Keratinocyte (primary cell): Measurements from ENCODE around the gene HIVEP2.

ENCODE experiments used
- CTCF ChIP-seq, 3 experiments: IDR thresholded peaks in 1 of 3; conservative IDR thresholded peaks in 1 of 3; optimal IDR thresholded peaks in 1 of 3; 2 replicates in 2 of 3; 3 replicates in 1 of 3; pipeline versions ENCODE3 to v1.5.1; 2011; ENCODE audit warnings: low read length in 3 of 3, mild to moderate bottlenecking in 3 of 3, moderate library complexity in 2 of 3, control low read depth in 1 of 3, inconsistent platforms in 1 of 3; ENCODE audit not compliant: insufficient read depth in 2 of 3; ENCODE audit errors: extremely low read depth in 1 of 3
- EZH2 ChIP-seq: IDR thresholded peaks from one replicate; pipeline ENCODE4 v1.6.1; 2012; ENCODE audit warnings: inconsistent platforms, mild to moderate bottlenecking, low read length, moderate library complexity

- TF ChIP-seq CTCF (optimal IDR thresholded peaks at IDR 0.05 in 1 of 3, IDR thresholded peaks at IDR 0.05 in 1 of 3, conservative IDR thresholded peaks at IDR 0.05 in 1 of 3; ENCODE audit: extremely low read depth in 1 of 3, insufficient read depth in 2 of 3, low read length in 3 of 3) (no peak), EZH2 (no peak)
Measured at GRCh38 chr6:142906945-142907470, 38.0 kb downstream of the HIVEP2 start.
